HCEC 1CT (cell line): ENCODE results near the gene FAM180B.
"Not testable (repeated sequence)": the region's sequence is repeated elsewhere in the genome, so short reads cannot be mapped to it uniquely, and the experiment has no call there.

Source experiments
- DNase-seq: peaks from one replicate; pipeline ENCODE4 v3.0.0-alpha.2; 2017

The FAM180B gene

GRCh38 chr11:47586098-47586855, at the start of gene FAM180B:
Gene FAM180B, plus strand, starts transcription at chr11:47586678. Its CDS starts 91 bp downstream, at chr11:47586769.
- no peak for DNase-seq

GRCh38 chr11:47536915-47537314, 49.6 kb upstream of the FAM180B start:
- DNase-seq, result no peak

- no peak for DNase-seq
Measured at GRCh38 chr11:47538741-47539565, 47.5 kb upstream of the FAM180B start.

GRCh38 chr11:47539681-47540039, 46.8 kb upstream of the FAM180B start:
- DNase-seq, result no peak

GRCh38 chr11:47541070-47541469, 45.4 kb upstream of the FAM180B start:
- no peak for DNase-seq

GRCh38 chr11:47545298-47545697, 41.2 kb upstream of the FAM180B start:
- DNase-seq, result no peak

GRCh38 chr11:47546274-47546673, 40.2 kb upstream of the FAM180B start:
- not testable (repeated sequence) for DNase-seq

- DNase-seq, result no peak
Measured at GRCh38 chr11:47550288-47551047, 36.0 kb upstream of the FAM180B start.

GRCh38 chr11:47551086-47551485, 35.4 kb upstream of the FAM180B start:
- peak; percentile 50 for DNase-seq

GRCh38 chr11:47552056-47552565, 34.4 kb upstream of the FAM180B start:
- DNase-seq, result peak; percentile 22

- DNase-seq, result peak; percentile 90
Measured at GRCh38 chr11:47552566-47553405, 33.7 kb upstream of the FAM180B start, which contains the start of gene CELF1. Gene CELF1, minus strand, starts transcription at chr11:47553132. Its CDS starts 53,609 bp downstream, at chr11:47499523.

- no peak for DNase-seq
Measured at GRCh38 chr11:47553406-47553743, 33.1 kb upstream of the FAM180B start.

- not testable (repeated sequence) for DNase-seq
Measured at GRCh38 chr11:47557004-47557403, 29.5 kb upstream of the FAM180B start.

- DNase-seq, result no peak
Measured at GRCh38 chr11:47558695-47559094, 27.8 kb upstream of the FAM180B start.

- peak; percentile 76 for DNase-seq
Measured at GRCh38 chr11:47560426-47560825, 26.1 kb upstream of the FAM180B start.

- not testable (repeated sequence) for DNase-seq
Measured at GRCh38 chr11:47562393-47562792, 24.1 kb upstream of the FAM180B start.

GRCh38 chr11:47564366-47564765, 22.1 kb upstream of the FAM180B start:
- not testable (repeated sequence) for DNase-seq

- DNase-seq, result no peak
Measured at GRCh38 chr11:47564933-47565339, 21.5 kb upstream of the FAM180B start.

GRCh38 chr11:47565340-47566148, 20.9 kb upstream of the FAM180B start, which contains the start of gene PTPMT1:
Gene PTPMT1, plus strand, starts transcription at chr11:47565599. Its CDS starts 24 bp downstream, at chr11:47565623.
- DNase-seq, result peak; percentile 73

GRCh38 chr11:47566149-47566698, 20.3 kb upstream of the FAM180B start:
- no peak for DNase-seq

- DNase-seq, result no peak
Measured at GRCh38 chr11:47569646-47570045, 16.8 kb upstream of the FAM180B start.
